Measurements from ENCODE around the gene MDFIC. TPM values are rescaled to one million over a fixed set of nuclear protein-coding genes. Genes with fewer than 3 reads are reported as not detected.

MDFIC gene
- total RNA-seq, 2 experiments from 2014 or later, result 25.9 to 27.1 TPM

GRCh38 chr7:115043605-115044004 lies 121.7 kb downstream of the MDFIC start:
- Mint-ChIP-seq H3K27ac (no peak overlapping the region), H3K27me3 (no peaks in the 10 kb centered on the region), H3K9me3 (no peaks in the 10 kb centered on the region), H3K36me3 (ENCODE audit: low read depth) (no peaks in the 10 kb centered on the region), H3K4me1 (ENCODE audit: low read depth) (no peaks in the 10 kb centered on the region), H3K4me3 (no peak overlapping the region)
- no peak for ATAC-seq (ENCODE audit: poor library complexity)
- Histone ChIP-seq H3K4me1 (ENCODE audit: insufficient read depth, low read length) (no peaks in the 10 kb centered on the region), H3K9me3 (ENCODE audit: control insufficient read depth in 1 of 2, insufficient read depth in 1 of 2, low read length in 2 of 2) (no peaks in the 10 kb centered on the region), H3K4me3 (ENCODE audit: low read length) (no peak overlapping the region), H3K36me3 (ENCODE audit: insufficient read depth, low read length) (no peaks in the 10 kb centered on the region), H3K27me3 (ENCODE audit: control insufficient read depth in 1 of 2, insufficient read depth in 2 of 2, low read length in 2 of 2) (no peaks in the 10 kb centered on the region), H3K27ac (ENCODE audit: low read depth in 1 of 2, low read length in 2 of 2) (no peak overlapping the region)
- TF ChIP-seq CTCF (IDR thresholded peaks at IDR 0.05), result no peak
- intact Hi-C loops (cut with DNase I, micrococcal nuclease), result no loop called here
- POLR2A ChIA-PET, result no interaction called here
- no peak for DNase-seq
- CTCF ChIA-PET, result no interaction called here

- DNase-seq (no peak), ATAC-seq (ENCODE audit: poor library complexity) (no peak)
- TF ChIP-seq CTCF (IDR thresholded peaks at IDR 0.05), result no peak
- Histone ChIP-seq H3K27ac (ENCODE audit: low read depth in 1 of 2, low read length in 2 of 2) (no peak overlapping the region), H3K4me1 (ENCODE audit: insufficient read depth, low read length) (no peaks in the 10 kb centered on the region), H3K9me3 (ENCODE audit: control insufficient read depth in 1 of 2, insufficient read depth in 1 of 2, low read length in 2 of 2) (no peaks in the 10 kb centered on the region), H3K4me3 (ENCODE audit: low read length) (no peak overlapping the region), H3K27me3 (ENCODE audit: control insufficient read depth in 1 of 2, insufficient read depth in 2 of 2, low read length in 2 of 2) (no peaks in the 10 kb centered on the region), H3K36me3 (ENCODE audit: insufficient read depth, low read length) (no peaks in the 10 kb centered on the region)
- Mint-ChIP-seq H3K36me3 (ENCODE audit: low read depth) (no peaks in the 10 kb centered on the region), H3K27ac (no peak overlapping the region), H3K4me1 (ENCODE audit: low read depth) (no peaks in the 10 kb centered on the region), H3K9me3 (no peaks in the 10 kb centered on the region), H3K4me3 (no peak overlapping the region), H3K27me3 (no peaks in the 10 kb centered on the region)
- ChIA-PET POLR2A (no interaction called here), CTCF (no interaction called here)
- intact Hi-C loops (cut with DNase I, micrococcal nuclease), result no loop called here
Measured at GRCh38 chr7:115044224-115044623, 122.3 kb downstream of the MDFIC start.

GRCh38 chr7:115047958-115048720 lies 126.2 kb downstream of the MDFIC start:
- no peak overlapping the region for H3K4me3 ChIP-seq (ENCODE audit: low read length)
- no peak overlapping the region for H3K27ac ChIP-seq (ENCODE audit: low read depth in 1 of 2, low read length in 2 of 2)
- Mint-ChIP-seq H3K9me3 (no peaks in the 10 kb centered on the region), H3K4me3 (no peak overlapping the region), H3K4me1 (ENCODE audit: low read depth) (no peaks in the 10 kb centered on the region), H3K27ac (no peak overlapping the region), H3K36me3 (ENCODE audit: low read depth) (no peaks in the 10 kb centered on the region), H3K27me3 (no peaks in the 10 kb centered on the region)
- POLR2A ChIA-PET, result no interaction called here
- H3K27me3 ChIP-seq (ENCODE audit: control insufficient read depth in 1 of 2, insufficient read depth in 2 of 2, low read length in 2 of 2), result no peaks in the 10 kb centered on the region
- no peak for ATAC-seq (ENCODE audit: poor library complexity)
- CTCF ChIA-PET, result no interaction called here
- H3K36me3 ChIP-seq (ENCODE audit: insufficient read depth, low read length), result no peaks in the 10 kb centered on the region
- no peaks in the 10 kb centered on the region for H3K4me1 ChIP-seq (ENCODE audit: insufficient read depth, low read length)
- no peak for TF ChIP-seq CTCF (IDR thresholded peaks at IDR 0.05)
- DNase-seq, result no peak
- intact Hi-C loops (cut with DNase I, micrococcal nuclease), result no loop called here
- H3K9me3 ChIP-seq (ENCODE audit: control insufficient read depth in 1 of 2, insufficient read depth in 1 of 2, low read length in 2 of 2), result no peaks in the 10 kb centered on the region

All from CD4-positive, alpha-beta T cell (primary cell).